HepG2 (cell line): Measurements from ENCODE around the gene FGF18. TPM values are rescaled to one million over a fixed set of nuclear protein-coding genes. Genes with fewer than 3 reads are reported as not detected.

Experiments
- ATF3 ChIP-seq: sonication (generic); formaldehyde crosslinking; IDR thresholded peaks from 2 replicates; pipeline ENCODE4 v1.4.0; 2020; ENCODE audit warnings: missing genetic modification reagents
- ATF4 ChIP-seq, 2 experiments: fragments of 450-650 bp in 1 of 2; sonication (generic) in 1 of 2; formaldehyde crosslinking; IDR thresholded peaks; 2 replicates each; pipeline versions ENCODE4 v1.5.0 to v1.8.0; 2020 to 2022; ENCODE audit warnings: mild to moderate bottlenecking in 1 of 2, missing genetic modification reagents in 1 of 2
- FOXA1 ChIP-seq, 2 experiments: fragments of 450-650 bp in 1 of 2; sonication (generic) in 1 of 2; formaldehyde crosslinking in 1 of 2; IDR thresholded peaks; 2 replicates each; pipeline versions ENCODE4 v1.4.0 to v1.6.1; 2016 to 2020; ENCODE audit warnings: missing genetic modification reagents in 1 of 2
- FOXA3 ChIP-seq: IDR thresholded peaks from 2 replicates; pipeline ENCODE4 v1.6.1; 2016; ENCODE audit warnings: missing genetic modification reagents, missing compliant biosample characterization
- FOXK1 ChIP-seq: sonication (generic); formaldehyde crosslinking; IDR thresholded peaks from 2 replicates; pipeline ENCODE4 v1.4.0; 2020; ENCODE audit warnings: low read depth, missing genetic modification reagents, borderline replicate concordance
- HDAC1 ChIP-seq: sonication (generic); formaldehyde crosslinking; IDR thresholded peaks from 2 replicates; pipeline ENCODE4 v1.5.1; 2020; ENCODE audit warnings: mild to moderate bottlenecking, missing genetic modification reagents
- KDM2A ChIP-seq: sonication (generic); formaldehyde crosslinking; IDR thresholded peaks from 2 replicates; pipeline ENCODE4 v1.4.0; 2020; ENCODE audit warnings: low read depth, missing genetic modification reagents, borderline replicate concordance
- MED1 ChIP-seq: sonication (generic); formaldehyde crosslinking; IDR thresholded peaks from 2 replicates; pipeline ENCODE4 v1.4.0; 2020; ENCODE audit warnings: missing genetic modification reagents
- NR0B2 ChIP-seq: sonication (generic); formaldehyde crosslinking; IDR thresholded peaks from 2 replicates; pipeline ENCODE4 v1.4.0; 2020; ENCODE audit warnings: mild to moderate bottlenecking, missing genetic modification reagents
- PITX1 ChIP-seq: sonication (generic); formaldehyde crosslinking; IDR thresholded peaks from 2 replicates; pipeline ENCODE4 v1.5.1; 2020; ENCODE audit warnings: mild to moderate bottlenecking, missing genetic modification reagents
- REL ChIP-seq: sonication (generic); formaldehyde crosslinking; conservative IDR thresholded peaks from 2 replicates; pipeline ENCODE4 v1.8.0; 2022; ENCODE audit warnings: mild to moderate bottlenecking, missing genetic modification reagents, moderate library complexity
- RFXANK ChIP-seq: IDR thresholded peaks from 2 replicates; pipeline ENCODE4 v1.6.1; 2016
- SMAD1 ChIP-seq: sonication (generic); formaldehyde crosslinking; IDR thresholded peaks from 2 replicates; pipeline ENCODE4 v1.4.0; 2020; ENCODE audit warnings: missing genetic modification reagents, low read depth, mild to moderate bottlenecking, borderline replicate concordance
- SMAD3 ChIP-seq: sonication (generic); formaldehyde crosslinking; IDR thresholded peaks from 2 replicates; pipeline ENCODE4 v1.4.0; 2020; ENCODE audit warnings: missing genetic modification reagents
- TEAD2 ChIP-seq: sonication (generic); formaldehyde crosslinking; IDR thresholded peaks from 2 replicates; pipeline ENCODE4 v1.9.0; 2021; ENCODE audit warnings: missing genetic modification reagents
- THYN1 ChIP-seq: sonication (generic); formaldehyde crosslinking; IDR thresholded peaks from 2 replicates; pipeline ENCODE4 v1.8.1; 2023; ENCODE audit warnings: low read depth, mild to moderate bottlenecking, moderate library complexity, missing genetic modification reagents, borderline replicate concordance
- YEATS4 ChIP-seq: sonication (generic); formaldehyde crosslinking; IDR thresholded peaks from 2 replicates; pipeline ENCODE4 v1.4.0; 2020; ENCODE audit warnings: missing genetic modification reagents, borderline replicate concordance
- ZBTB7A ChIP-seq: sonication (generic); formaldehyde crosslinking; IDR thresholded peaks from 2 replicates; pipeline ENCODE4 v1.8.0; 2022; ENCODE audit warnings: mild to moderate bottlenecking, missing genetic modification reagents
- ZFP36L1 ChIP-seq: sonication (generic); formaldehyde crosslinking; IDR thresholded peaks from 2 replicates; pipeline ENCODE4 v1.8.0; 2022; ENCODE audit warnings: mild to moderate bottlenecking, missing genetic modification reagents, moderate library complexity
- ZHX1 ChIP-seq: sonication (generic); formaldehyde crosslinking; IDR thresholded peaks from 2 replicates; pipeline ENCODE4 v1.8.1; 2022; ENCODE audit warnings: low read depth, mild to moderate bottlenecking, missing genetic modification reagents
- ZNF282 ChIP-seq: fragments of 450-650 bp; IDR thresholded peaks from 2 replicates; pipeline ENCODE4 v1.6.1; 2018; ENCODE audit not compliant: partially characterized antibody
- ZNF33B ChIP-seq: sonication (generic); formaldehyde crosslinking; IDR thresholded peaks from 2 replicates; pipeline ENCODE4 v1.5.1; 2020; ENCODE audit warnings: mild to moderate bottlenecking, missing genetic modification reagents
- ZNF564 ChIP-seq: sonication (generic); formaldehyde crosslinking; IDR thresholded peaks from 2 replicates; pipeline ENCODE4 v1.8.1; 2023; ENCODE audit warnings: mild to moderate bottlenecking, missing genetic modification reagents
- polyA plus RNA-seq, 8 experiments: library from polyadenylated mRNA; depleted of rRNA in 3 of 8; stranded (reverse) in 7 of 8; unstranded in 1 of 8; fragments of >200 nt; fragmentation: Illumina TruSeq in 4 of 8; extraction: Trizol in 4 of 8; gene quantifications; 2 replicates each; pipeline versions ENCODE4 v1.2.1 to v1.2.3, GENCODE V29; 2011 to 2016; ENCODE audit warnings: low read depth in 4 of 8, missing spikeins in 1 of 8, mixed read lengths in 1 of 8; ENCODE audit not compliant: insufficient read depth in 1 of 8
- total RNA-seq, 5 experiments: library from RNA; depleted of rRNA; stranded (reverse); fragments of >200 nt; fragmentation: Illumina TruSeq; extraction: Trizol; gene quantifications; 2 replicates each; pipeline ENCODE4 v1.2.3, GENCODE V29; 2016; ENCODE audit warnings: low read depth in 1 of 5

The FGF18 gene
- total and polyA plus RNA-seq, 2 of the 13 experiments (the other 11 are each of a cell fraction or from before 2014, with no cell fraction given): not detected

GRCh38 chr5:171387970-171388815, 31.3 kb upstream of the FGF18 start (continued):
- TF ChIP-seq ATF3 (CRISPR knock-in tag) (0 out of 2 replicates have a peak, but pooled peaks have one; percentile 31), YEATS4 (CRISPR knock-in tag) (peak; percentile 91), SMAD3 (CRISPR knock-in tag) (peak; percentile 77; the same call in 1 of the 2 replicates), KDM2A (peak; percentile 77), TEAD2 (CRISPR knock-in tag) (peak; percentile 34; the same call in 1 of the 2 replicates), ZNF282 (no peak), FOXA1 (IDR thresholded peaks at IDR 0.05) (no peak), FOXA1 (CRISPR knock-in tag; IDR thresholded peaks at IDR 0.05) (no peak), SMAD1 (CRISPR knock-in tag) (no peak), FOXA3 (CRISPR knock-in tag) (peak; percentile 46), ZNF33B (CRISPR knock-in tag) (0 out of 2 replicates have a peak, but pooled peaks have one; percentile 47), ZHX1 (CRISPR knock-in tag) (peak; percentile 83), REL (CRISPR knock-in tag) (0 out of 2 replicates have a peak, but pooled peaks have one; percentile 48), ATF4 (CRISPR knock-in tag; IDR thresholded peaks at IDR 0.05) (peak in 1 of 2 experiments; percentile 75; a peak in 2 of 4 replicates), THYN1 (CRISPR knock-in tag) (0 out of 2 replicates have a peak, but pooled peaks have one; percentile 29), ZBTB7A (0 out of 2 replicates have a peak, but pooled peaks have one; percentile 81), NR0B2 (CRISPR knock-in tag) (peak; percentile 88; the same call in 1 of the 2 replicates), PITX1 (CRISPR knock-in tag) (no peak), FOXK1 (peak; percentile 57; the same call in 1 of the 2 replicates), HDAC1 (CRISPR knock-in tag) (peak; percentile 94), MED1 (CRISPR knock-in tag) (peak; percentile 50; the same call in 1 of the 2 replicates), ZNF564 (CRISPR knock-in tag) (peak; percentile 79; the same call in 1 of the 2 replicates), RFXANK (CRISPR knock-in tag) (peak; percentile 58; the same call in 1 of the 2 replicates), ZFP36L1 (peak; percentile 97)
